Fibroblast of upper back skin (primary cell): ENCODE measurements around the gene SACS.
"Not testable (repeated sequence)": the region's sequence is repeated elsewhere in the genome, so short reads cannot be mapped to it uniquely, and the experiment has no call there.

Source experiments
- DNase-seq: peaks from one replicate; pipeline ENCODE4 v3.0.0-alpha.2; 2013

The SACS gene

GRCh38 chr13:23350009-23350408, 83.5 kb downstream of the SACS start:
- DNase-seq, result no peak

- peak; percentile 61 for DNase-seq
These were observed 84.2 kb downstream of the SACS start for GRCh38 chr13:23349161-23349897.

GRCh38 chr13:23348262-23349127, 85.0 kb downstream of the SACS start:
- no peak for DNase-seq

GRCh38 chr13:23347601-23348000, 85.9 kb downstream of the SACS start:
- DNase-seq, result no peak

- no peak for DNase-seq
These were observed 88.4 kb downstream of the SACS start for GRCh38 chr13:23344931-23345595.

GRCh38 chr13:23339225-23339624, 94.3 kb downstream of the SACS start:
- DNase-seq, result no peak

GRCh38 chr13:23330356-23330755, 103.1 kb downstream of the SACS start:
- DNase-seq, result no peak

- no peak for DNase-seq
These were observed 108.3 kb downstream of the SACS start for GRCh38 chr13:23325191-23325590.

GRCh38 chr13:23323946-23324709, 109.4 kb downstream of the SACS start:
- no peak for DNase-seq

- DNase-seq, result no peak
These were observed 110.9 kb downstream of the SACS start for GRCh38 chr13:23322353-23323336.

GRCh38 chr13:23321535-23322241, 111.8 kb downstream of the SACS start:
- peak; percentile 98 for DNase-seq

GRCh38 chr13:23320926-23321534, 112.5 kb downstream of the SACS start:
- no peak for DNase-seq

- DNase-seq, result no peak
These were observed 113.6 kb downstream of the SACS start for GRCh38 chr13:23319883-23320224.

GRCh38 chr13:23314837-23315236, 118.7 kb downstream of the SACS start:
- DNase-seq, result not testable (repeated sequence)

- DNase-seq, result no peak
These were observed 140.9 kb downstream of the SACS start for GRCh38 chr13:23292586-23292985.

- DNase-seq, result peak; percentile 77
These were observed 143.6 kb downstream of the SACS start for GRCh38 chr13:23289917-23290357.

- no peak for DNase-seq
These were observed 144.5 kb downstream of the SACS start for GRCh38 chr13:23288995-23289394.

- DNase-seq, result no peak
These were observed 144.9 kb downstream of the SACS start for GRCh38 chr13:23288564-23288963.

GRCh38 chr13:23279321-23279720, 154.2 kb downstream of the SACS start:
- DNase-seq, result no peak
